Naive thymus-derived CD4-positive, alpha-beta T cell (primary cell): ENCODE measurements around the gene ALDH1L2. TPM values are rescaled to one million over a fixed set of nuclear protein-coding genes. Genes with fewer than 3 reads are reported as not detected.

Source experiments
- ATAC-seq: fragments of 150-1000 bp; cut with Tn5 transposase; 2 replicates; pipeline ENCODE4 v1.10.0; 2021; ENCODE audit warnings: mild to moderate bottlenecking, moderate library complexity
- CTCF ChIA-PET: fragments of 350-600 bp; sonication (Branson Sonifier 250); formaldehyde crosslinking; loops from one replicate; lab custom pipeline; 2021; ENCODE audit warnings: antibody characterized with exemption; lab: Charles Lee
- POLR2A ChIA-PET: fragments of 350-600 bp; sonication (Branson Sonifier 250); formaldehyde crosslinking; loops from one replicate; lab custom pipeline; 2021; ENCODE audit warnings: antibody characterized with exemption, inconsistent platforms; lab: Charles Lee
- DNase-seq, 9 donors: peaks; one replicate each; pipeline versions ENCODE4 v3.0.0 to v3.0.0-alpha.2; 2020 to 2022; ENCODE audit warnings: mixed read lengths in 1 of 9
- H3K27ac ChIP-seq: one replicate; pipeline ENCODE4 v1.7.0; 2013; ENCODE audit warnings: mild to moderate bottlenecking, low read depth, low read length, moderate library complexity
- H3K27me3 ChIP-seq, 2 donors: one replicate each; pipeline ENCODE4 v1.7.0; 2013; ENCODE audit warnings: low read length in 2 of 2, mild to moderate bottlenecking in 2 of 2, moderate library complexity in 2 of 2; ENCODE audit not compliant: control insufficient read depth in 2 of 2, insufficient read depth in 2 of 2
- H3K36me3 ChIP-seq, 3 experiments: 1 replicate in 2 of 3; 2 replicates in 1 of 3; pipeline ENCODE4 v1.7.0; 2013; ENCODE audit warnings: low read length in 3 of 3, mild to moderate bottlenecking in 3 of 3, moderate library complexity in 1 of 3; ENCODE audit not compliant: insufficient read depth in 3 of 3, control insufficient read depth in 2 of 3
- H3K4me1 ChIP-seq, 2 donors: one replicate each; pipeline ENCODE4 v1.7.0; 2013; ENCODE audit warnings: low read length in 2 of 2, mild to moderate bottlenecking in 2 of 2, moderate library complexity in 1 of 2; ENCODE audit not compliant: control insufficient read depth in 2 of 2, insufficient read depth in 2 of 2
- H3K4me3 ChIP-seq: 2 replicates; pipeline ENCODE4 v1.7.0; 2013; ENCODE audit warnings: mild to moderate bottlenecking, low read length
- H3K9me3 ChIP-seq, 3 experiments: 1 replicate in 2 of 3; 2 replicates in 1 of 3; pipeline ENCODE4 v1.7.0; 2013; ENCODE audit warnings: low read length in 3 of 3; ENCODE audit not compliant: control insufficient read depth in 2 of 3
- H3K27ac Mint-ChIP-seq, 9 donors: one replicate each; pipeline ENCODE4 v1.8.0; 2020 to 2022; ENCODE audit warnings: mixed read lengths in 9 of 9, mild to moderate bottlenecking in 8 of 9, moderate library complexity in 5 of 9, inconsistent platforms in 2 of 9
- H3K27me3 Mint-ChIP-seq, 5 donors: one replicate each; pipeline ENCODE4 v1.8.0; 2021 to 2022; ENCODE audit warnings: mixed read lengths in 5 of 5, mild to moderate bottlenecking in 1 of 5
- H3K36me3 Mint-ChIP-seq, 5 donors: one replicate each; pipeline ENCODE4 v1.8.0; 2020 to 2022; ENCODE audit warnings: mixed read lengths in 5 of 5, mild to moderate bottlenecking in 3 of 5, inconsistent platforms in 1 of 5
- H3K4me1 Mint-ChIP-seq, 7 donors: one replicate each; pipeline ENCODE4 v1.8.0; 2020 to 2022; ENCODE audit warnings: mixed read lengths in 7 of 7, mild to moderate bottlenecking in 3 of 7, inconsistent platforms in 1 of 7
- H3K4me3 Mint-ChIP-seq, 10 donors: one replicate each; pipeline ENCODE4 v1.8.0; 2020 to 2022; ENCODE audit warnings: mild to moderate bottlenecking in 10 of 10, mixed read lengths in 10 of 10, moderate library complexity in 6 of 10, inconsistent platforms in 2 of 10
- H3K9me3 Mint-ChIP-seq, 11 donors: one replicate each; pipeline ENCODE4 v1.8.0; 2020 to 2022; ENCODE audit warnings: mixed read lengths in 11 of 11, mild to moderate bottlenecking in 4 of 11, inconsistent platforms in 1 of 11, moderate library complexity in 1 of 11
- intact Hi-C, 2 donors: fragments of 100-400 bp; cut with micrococcal nuclease; formaldehyde crosslinking; loops; one replicate each; pipeline ENCODE4 v1.15.1; 2023
- polyA plus RNA-seq, 2 donors: library from polyadenylated mRNA; unstranded; fragments of 300-500 nt; fragmentation: Illumina TruSeq; gene quantifications; one replicate each; pipeline ENCODE4 v1.2.3, GENCODE V29; 2021
- total RNA-seq, 6 experiments: library from RNA in 5 of 6; stranded (reverse) in 5 of 6; gene quantifications; 1 replicate in 5 of 6; 2 replicates in 1 of 6; pipeline ENCODE4 v1.2.3 and lab custom pipeline; 2021 to 2026

ALDH1L2 gene
- total and polyA plus RNA-seq, 7 experiments from 2014 or later: 0.24 to 0.42 (median 0.34) TPM; not detected in 3

- peak overlapping the region in 2 of 9 donors; percentile 4 to 41 for H3K27ac Mint-ChIP-seq
- no peak overlapping the region for H3K4me3 Mint-ChIP-seq
- Histone ChIP-seq H3K9me3 (no peaks in the 10 kb centered on the region), H3K4me1 (peaks cover 11 to 15% of the 10 kb centered on the region in 2 donors), H3K36me3 (no peaks in the 10 kb centered on the region), H3K4me3 (no peak overlapping the region), H3K27ac (no peak overlapping the region), H3K27me3 (no peaks in the 10 kb centered on the region)
- no peak for ATAC-seq
- H3K4me1 Mint-ChIP-seq: peaks cover 10 to 41% (median 25%) of the 10 kb centered on the region in 7 donors
- H3K36me3 Mint-ChIP-seq: peaks cover 0 to 8% (median 0%) of the 10 kb centered on the region in 5 donors
- no peaks in the 10 kb centered on the region for H3K27me3 Mint-ChIP-seq
- DNase-seq: no peak
- intact Hi-C loops: loop anchor here in 1 of 2 donors (5.0 kb wide), 1 partner anchor 47 kb away; the partner anchor contains the start of gene NOPCHAP1
- H3K9me3 Mint-ChIP-seq: no peaks in the 10 kb centered on the region
- ChIA-PET POLR2A (no interaction called here), CTCF (no interaction called here)
Measured at GRCh38 chr12:105033851-105034250, 50.4 kb downstream of the ALDH1L2 start.

GRCh38 chr12:105032703-105033357 lies 51.4 kb downstream of the ALDH1L2 start:
- peaks cover 0 to 8% (median 0%) of the 10 kb centered on the region in 5 donors for H3K36me3 Mint-ChIP-seq
- no peak overlapping the region for H3K4me3 Mint-ChIP-seq
- H3K27me3 Mint-ChIP-seq: no peaks in the 10 kb centered on the region
- Histone ChIP-seq H3K4me3 (no peak overlapping the region), H3K9me3 (no peaks in the 10 kb centered on the region), H3K4me1 (peaks cover 7 to 11% of the 10 kb centered on the region in 2 donors), H3K27me3 (no peaks in the 10 kb centered on the region), H3K36me3 (no peaks in the 10 kb centered on the region), H3K27ac (no peak overlapping the region)
- no peak for DNase-seq
- no peaks in the 10 kb centered on the region for H3K9me3 Mint-ChIP-seq
- intact Hi-C loops: loop anchor here in 1 of 2 donors (5.0 kb wide), 1 partner anchor 46 kb away; the partner anchor contains the start of gene NOPCHAP1
- H3K27ac Mint-ChIP-seq: no peak overlapping the region
- ChIA-PET POLR2A (no interaction called here), CTCF (interaction anchor here (0.6 kb wide), 1 partner anchor 872 kb away, joined by 4 read pairs; no protein-coding TSS in a partner anchor)
- H3K4me1 Mint-ChIP-seq: peaks cover 10 to 34% (median 20%) of the 10 kb centered on the region in 7 donors
- no peak for ATAC-seq

GRCh38 chr12:105030820-105031807 lies 53.1 kb downstream of the ALDH1L2 start:
- H3K27me3 Mint-ChIP-seq: no peaks in the 10 kb centered on the region
- H3K27me3 ChIP-seq: no peaks in the 10 kb centered on the region
- no peaks in the 10 kb centered on the region for H3K36me3 ChIP-seq
- ATAC-seq (no peak), DNase-seq (no peak)
- peak overlapping the region in 2 of 10 donors; percentile 1 to 22 for H3K4me3 Mint-ChIP-seq
- H3K27ac Mint-ChIP-seq: peak overlapping the region in 6 of 9 donors; percentile 0 to 57 (median 22)
- H3K4me1 ChIP-seq: no peaks in the 10 kb centered on the region
- H3K36me3 Mint-ChIP-seq: peaks cover 0 to 8% (median 0%) of the 10 kb centered on the region in 5 donors
- no peak overlapping the region for H3K4me3 ChIP-seq
- CTCF ChIA-PET: interaction anchor here (1.0 kb wide), 1 partner anchor 649 kb away, joined by 4 read pairs; no protein-coding TSS in a partner anchor
- H3K9me3 ChIP-seq: no peaks in the 10 kb centered on the region
- H3K4me1 Mint-ChIP-seq: peaks cover 9 to 25% (median 11%) of the 10 kb centered on the region in 7 donors
- no peaks in the 10 kb centered on the region for H3K9me3 Mint-ChIP-seq
- intact Hi-C loops: loop anchor here in 1 of 2 donors (5.0 kb wide), 1 partner anchor 44 kb away; the partner anchor contains the start of gene NOPCHAP1
- POLR2A ChIA-PET: interaction anchor here (0.6 to 0.8 kb wide), 2 partner anchors 9 to 25 kb away, joined by 3 read pairs; no protein-coding TSS in a partner anchor
- no peak overlapping the region for H3K27ac ChIP-seq

- H3K4me3 Mint-ChIP-seq: no peak overlapping the region
- H3K9me3 ChIP-seq: no peaks in the 10 kb centered on the region
- no peaks in the 10 kb centered on the region for H3K9me3 Mint-ChIP-seq
- H3K36me3 Mint-ChIP-seq: peaks cover 0 to 6% (median 0%) of the 10 kb centered on the region in 5 donors
- no peak for DNase-seq
- no peaks in the 10 kb centered on the region for H3K4me1 ChIP-seq
- POLR2A ChIA-PET: no interaction called here
- no peaks in the 10 kb centered on the region for H3K27me3 ChIP-seq
- H3K4me1 Mint-ChIP-seq: peaks cover 6 to 8% (median 7%) of the 10 kb centered on the region in 7 donors
- ATAC-seq: no peak
- no peak overlapping the region for H3K27ac Mint-ChIP-seq
- CTCF ChIA-PET: no interaction called here
- H3K36me3 ChIP-seq: no peaks in the 10 kb centered on the region
- H3K27ac ChIP-seq: no peak overlapping the region
- H3K4me3 ChIP-seq: no peak overlapping the region
- H3K27me3 Mint-ChIP-seq: no peaks in the 10 kb centered on the region
- intact Hi-C loops: no loop called here
Measured at GRCh38 chr12:105026411-105026810, 57.8 kb downstream of the ALDH1L2 start.

- no peaks in the 10 kb centered on the region for H3K9me3 Mint-ChIP-seq
- H3K27ac ChIP-seq: no peak overlapping the region
- no peaks in the 10 kb centered on the region for H3K4me1 ChIP-seq
- intact Hi-C loops: no loop called here
- POLR2A ChIA-PET: no interaction called here
- H3K27me3 Mint-ChIP-seq: no peaks in the 10 kb centered on the region
- ATAC-seq (no peak), DNase-seq (no peak)
- CTCF ChIA-PET: no interaction called here
- H3K36me3 Mint-ChIP-seq: peaks cover 0 to 5% (median 2%) of the 10 kb centered on the region in 5 donors
- H3K9me3 ChIP-seq: no peaks in the 10 kb centered on the region
- H3K36me3 ChIP-seq: no peaks in the 10 kb centered on the region
- no peak overlapping the region for H3K27ac Mint-ChIP-seq
- H3K4me3 Mint-ChIP-seq: no peak overlapping the region
- peaks cover under 1 to 3% (median 2%) of the 10 kb centered on the region in 7 donors for H3K4me1 Mint-ChIP-seq
- no peak overlapping the region for H3K4me3 ChIP-seq
- no peaks in the 10 kb centered on the region for H3K27me3 ChIP-seq
Measured at GRCh38 chr12:105025890-105026289, 58.4 kb downstream of the ALDH1L2 start.

- intact Hi-C loops: no loop called here
- POLR2A ChIA-PET: no interaction called here
- H3K4me3 Mint-ChIP-seq: no peak overlapping the region
Measured at GRCh38 chr12:105024928-105025327, 59.3 kb downstream of the ALDH1L2 start.

More at GRCh38 chr12:105024928-105025327, 59.3 kb downstream of the ALDH1L2 start:
- peaks cover 0 to 8% (median 3%) of the 10 kb centered on the region in 5 donors for H3K36me3 Mint-ChIP-seq
- no peak overlapping the region for H3K4me3 ChIP-seq
- H3K9me3 ChIP-seq: no peaks in the 10 kb centered on the region
- H3K4me1 Mint-ChIP-seq: peaks cover 0 to 3% (median 0%) of the 10 kb centered on the region in 7 donors
- H3K9me3 Mint-ChIP-seq: no peaks in the 10 kb centered on the region
- ATAC-seq: no peak
- CTCF ChIA-PET: interaction anchor here (0.6 to 1.0 kb wide), 2 partner anchors 12 to 604 kb away, joined by 3 to 4 read pairs; no protein-coding TSS in a partner anchor
- no peak overlapping the region for H3K27ac ChIP-seq
- no peaks in the 10 kb centered on the region for H3K36me3 ChIP-seq
- no peak for DNase-seq
- H3K27me3 ChIP-seq: no peaks in the 10 kb centered on the region
- H3K27ac Mint-ChIP-seq: peak overlapping the region in 1 of 9 donors; percentile 26
- H3K4me1 ChIP-seq: no peaks in the 10 kb centered on the region
- H3K27me3 Mint-ChIP-seq: no peaks in the 10 kb centered on the region
